Fibroblast of pulmonary artery (primary cell): ENCODE data around the gene ASB2.

Source experiments
- DNase-seq: peaks from one replicate; pipeline ENCODE4 v3.0.0-alpha.2; 2010; ENCODE audit warnings: low read depth
- H3K4me3 ChIP-seq: replicated peaks from 2 replicates; pipeline ENCODE4 v1.5.1; 2011; ENCODE audit warnings: low read depth, mild to moderate bottlenecking, control low read depth, low read length, moderate library complexity
- CTCF ChIP-seq: IDR thresholded peaks from 2 replicates; pipeline ENCODE4 v1.5.1; 2011; ENCODE audit warnings: mild to moderate bottlenecking, control low read depth, low read length, inconsistent platforms; ENCODE audit errors: missing control alignments

The ASB2 gene

GRCh38 chr14:93945070-93945399 is 31.3 kb downstream of the ASB2 start:
- DNase-seq = no peak
- no peak for TF ChIP-seq CTCF
- no peak overlapping the region for H3K4me3 ChIP-seq

GRCh38 chr14:93944348-93945069 is 31.9 kb downstream of the ASB2 start:
- no peak overlapping the region for H3K4me3 ChIP-seq
- no peak for DNase-seq
- no peak for TF ChIP-seq CTCF

- no peak for TF ChIP-seq CTCF
- DNase-seq = no peak
- no peak overlapping the region for H3K4me3 ChIP-seq
Measured at GRCh38 chr14:93943930-93944329, 32.4 kb downstream of the ASB2 start.

- no peak for TF ChIP-seq CTCF
- no peak for DNase-seq
- no peak overlapping the region for H3K4me3 ChIP-seq
Measured at GRCh38 chr14:93943052-93943451, 33.3 kb downstream of the ASB2 start.

GRCh38 chr14:93941293-93941910 is 35.0 kb downstream of the ASB2 start:
- DNase-seq = peak; percentile 71
- H3K4me3 ChIP-seq = no peak overlapping the region
- TF ChIP-seq CTCF = no peak

- no peak for DNase-seq
- no peak overlapping the region for H3K4me3 ChIP-seq
- no peak for TF ChIP-seq CTCF
Measured at GRCh38 chr14:93940437-93940836, 35.9 kb downstream of the ASB2 start.
